ENCODE measurements around the gene ZNF487. TPM values are rescaled to one million over a fixed set of nuclear protein-coding genes. Genes with fewer than 3 reads are reported as not detected.
"Not testable (repeated sequence)": the region's sequence is repeated elsewhere in the genome, so short reads cannot be mapped to it uniquely, and the experiment has no call there.

The ZNF487 gene
- total and polyA plus RNA-seq, 2 donors (not counting 1 experiment from before 2014, with no cell fraction given) = 9.8 to 14.8 TPM

DNA sequence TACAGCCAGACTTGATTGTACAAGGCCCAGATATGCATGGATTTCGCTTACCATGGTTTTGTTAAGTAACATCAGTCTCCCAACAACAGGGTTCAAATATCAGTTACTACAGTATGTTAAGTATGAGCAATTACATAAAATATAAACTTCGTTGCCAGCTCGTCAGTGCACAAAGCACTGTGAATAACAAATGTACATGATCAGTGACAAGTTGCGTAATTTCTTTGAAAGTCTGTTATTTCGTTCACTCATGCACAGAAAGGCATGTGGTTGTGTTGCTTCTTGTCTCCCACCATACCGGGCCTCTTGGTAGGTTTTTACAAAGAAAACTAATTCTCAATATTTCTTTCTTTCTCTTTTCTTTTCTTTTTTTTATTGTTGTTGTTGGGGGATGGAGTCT is 12.5 kb upstream of the ZNF487 start:
- no peaks in the 10 kb centered on the region for H4K20me1 ChIP-seq (ENCODE audit: control insufficient read depth, insufficient read depth, low read length, poor library complexity, severe bottlenecking)
- WGBS (ENCODE audit: insufficient coverage) = 100% methylated on average over 1 of the region's 6 CpGs
- TF ChIP-seq, protein P1, sequence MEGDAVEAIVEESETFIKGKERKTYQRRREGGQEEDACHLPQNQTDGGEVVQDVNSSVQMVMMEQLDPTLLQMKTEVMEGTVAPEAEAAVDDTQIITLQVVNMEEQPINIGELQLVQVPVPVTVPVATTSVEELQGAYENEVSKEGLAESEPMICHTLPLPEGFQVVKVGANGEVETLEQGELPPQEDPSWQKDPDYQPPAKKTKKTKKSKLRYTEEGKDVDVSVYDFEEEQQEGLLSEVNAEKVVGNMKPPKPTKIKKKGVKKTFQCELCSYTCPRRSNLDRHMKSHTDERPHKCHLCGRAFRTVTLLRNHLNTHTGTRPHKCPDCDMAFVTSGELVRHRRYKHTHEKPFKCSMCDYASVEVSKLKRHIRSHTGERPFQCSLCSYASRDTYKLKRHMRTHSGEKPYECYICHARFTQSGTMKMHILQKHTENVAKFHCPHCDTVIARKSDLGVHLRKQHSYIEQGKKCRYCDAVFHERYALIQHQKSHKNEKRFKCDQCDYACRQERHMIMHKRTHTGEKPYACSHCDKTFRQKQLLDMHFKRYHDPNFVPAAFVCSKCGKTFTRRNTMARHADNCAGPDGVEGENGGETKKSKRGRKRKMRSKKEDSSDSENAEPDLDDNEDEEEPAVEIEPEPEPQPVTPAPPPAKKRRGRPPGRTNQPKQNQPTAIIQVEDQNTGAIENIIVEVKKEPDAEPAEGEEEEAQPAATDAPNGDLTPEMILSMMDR (IDR thresholded peaks at IDR 0.05) = no peak
- TF ChIP-seq EZH2 (IDR thresholded peaks at IDR 0.05; ENCODE audit: borderline replicate concordance, insufficient read depth, low read depth, low read length, poor library complexity, severe bottlenecking) = no peak
- peaks cover 29 to 36% of the 10 kb centered on the region in 2 donors for H3K4me1 ChIP-seq (ENCODE audit: control insufficient read depth in 2 of 2, insufficient read depth in 2 of 2, low read length in 2 of 2)
- no peak overlapping the region for H3K4me3 Mint-ChIP-seq
- H3K4me2 ChIP-seq (replicated peaks; ENCODE audit: low read depth, low read length, poor library complexity, severe bottlenecking) = no peak overlapping the region
- no peak overlapping the region for H2AFZ ChIP-seq (ENCODE audit: insufficient read depth, low read depth, low read length, poor library complexity, severe bottlenecking)
- no peak overlapping the region for H3K27ac Mint-ChIP-seq
- no peaks in the 10 kb centered on the region for H3K36me3 ChIP-seq (replicated peaks in 1 of 2; ENCODE audit: control extremely low read depth in 1 of 2, control insufficient read depth in 1 of 2, extremely low read depth in 1 of 2, insufficient read depth in 2 of 2, low read length in 1 of 2)
- H3K27me3 ChIP-seq (replicated peaks in 1 of 4; ENCODE audit: control extremely low read depth in 1 of 4, control insufficient read depth in 3 of 4, insufficient read depth in 4 of 4, low read length in 3 of 4) = no peaks in the 10 kb centered on the region
- H3K9ac ChIP-seq (ENCODE audit: low read length) = no peak overlapping the region
- no peak overlapping the region for H3K27ac ChIP-seq (ENCODE audit: low read length in 2 of 2)
- CTCF ChIA-PET = interaction anchor here (0.6 kb wide), 1 partner anchor 12 kb away, joined by 3 read pairs; the partner anchor contains the start of gene ZNF487
- ATAC-seq (ENCODE audit: low read depth) (no peak), DNase-seq (no peak)
- H3K27me3 Mint-ChIP-seq = no peaks in the 10 kb centered on the region
- H3K4me3 ChIP-seq (ENCODE audit: control extremely low read depth in 1 of 5, extremely low read depth in 1 of 5, insufficient read depth in 1 of 5, low read depth in 2 of 5, low read length in 4 of 5) = no peak overlapping the region
- intact Hi-C loops (cut with micrococcal nuclease) = no loop called here
- H3K79me2 ChIP-seq (ENCODE audit: control insufficient read depth, insufficient read depth, low read length) = peaks cover 6% of the 10 kb centered on the region
- peaks cover 24% of the 10 kb centered on the region for H3K4me1 Mint-ChIP-seq
- H3K9me3 ChIP-seq (ENCODE audit: control extremely low read depth in 1 of 3, control insufficient read depth in 2 of 3, insufficient read depth in 1 of 3, low read length in 2 of 3) = peaks cover 0 to 4% (median 0%) of the 10 kb centered on the region in 3 donors
- H3K9me3 Mint-ChIP-seq (ENCODE audit: insufficient read depth) = no peaks in the 10 kb centered on the region
- POLR2A ChIA-PET = interaction anchor here (1.6 kb wide), 1 partner anchor 28 kb away, joined by 3 read pairs; no protein-coding TSS in a partner anchor

DNA sequence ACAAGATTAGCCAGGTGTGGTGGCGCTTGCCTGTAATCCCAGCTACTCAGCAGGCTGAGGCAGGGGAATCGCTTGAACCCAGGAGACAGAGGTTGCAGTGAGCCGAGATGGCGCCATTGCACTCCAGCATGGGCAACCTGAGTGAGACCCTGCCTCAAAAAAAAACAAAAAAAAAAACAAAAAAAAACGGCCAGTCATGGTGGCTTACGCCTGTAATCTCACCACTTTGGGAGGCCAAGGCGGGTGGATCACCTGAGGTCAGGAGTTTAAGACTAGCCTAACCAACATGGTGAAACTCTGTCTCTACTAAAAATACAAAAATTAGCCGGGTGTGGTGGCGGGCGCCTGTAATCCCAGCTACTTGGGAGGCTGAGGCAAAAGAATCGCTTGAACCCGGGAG is 10.4 kb upstream of the ZNF487 start:
- H3K79me2 ChIP-seq (ENCODE audit: control insufficient read depth, insufficient read depth, low read length); H3K27me3 ChIP-seq (replicated peaks in 1 of 4; ENCODE audit: control extremely low read depth in 1 of 4, control insufficient read depth in 3 of 4, insufficient read depth in 4 of 4, low read length in 3 of 4); intact Hi-C loops (cut with micrococcal nuclease); H3K9ac ChIP-seq (ENCODE audit: low read length); H4K20me1 ChIP-seq (ENCODE audit: control insufficient read depth, insufficient read depth, low read length, poor library complexity, severe bottlenecking); H3K4me3 Mint-ChIP-seq; H3K4me3 ChIP-seq (ENCODE audit: control extremely low read depth in 1 of 5, extremely low read depth in 1 of 5, insufficient read depth in 1 of 5, low read depth in 2 of 5, low read length in 4 of 5); DNase-seq; H3K4me2 ChIP-seq (replicated peaks; ENCODE audit: low read depth, low read length, poor library complexity, severe bottlenecking); H3K36me3 ChIP-seq (replicated peaks in 1 of 2; ENCODE audit: control extremely low read depth in 1 of 2, control insufficient read depth in 1 of 2, extremely low read depth in 1 of 2, insufficient read depth in 2 of 2, low read length in 1 of 2); H3K27ac Mint-ChIP-seq; ATAC-seq (ENCODE audit: low read depth); H3K9me3 Mint-ChIP-seq (ENCODE audit: insufficient read depth); H3K27me3 Mint-ChIP-seq; H3K9me3 ChIP-seq (ENCODE audit: control extremely low read depth in 1 of 3, control insufficient read depth in 2 of 3, insufficient read depth in 1 of 3, low read length in 2 of 3); H2AFZ ChIP-seq (ENCODE audit: insufficient read depth, low read depth, low read length, poor library complexity, severe bottlenecking): not testable (repeated sequence)
- 96% methylated on average over 6 of the region's 12 CpGs for WGBS (ENCODE audit: insufficient coverage)
- H3K4me1 Mint-ChIP-seq = peaks cover 13% of the 10 kb centered on the region
- Histone ChIP-seq H3K4me1 (ENCODE audit: control insufficient read depth in 2 of 2, insufficient read depth in 2 of 2, low read length in 2 of 2) (peaks cover 18 to 23% of the 10 kb centered on the region in 2 donors), H3K27ac (ENCODE audit: low read length in 2 of 2) (peak overlapping the region in 1 of 2 donors; percentile 62)
- POLR2A ChIA-PET = interaction anchor here (0.6 kb wide), 1 partner anchor 30 kb away, joined by 3 read pairs; no protein-coding TSS in a partner anchor
- CTCF ChIA-PET = interaction anchor here (1.2 to 1.7 kb wide), 3 partner anchors 12 to 28 kb away, joined by 3 to 10 read pairs (median 3); no protein-coding TSS in a partner anchor

All from B cell (primary cell).